GM23338 (cell line): ENCODE data around the gene TMEM147. TPM values are rescaled to one million over a fixed set of nuclear protein-coding genes. Genes with fewer than 3 reads are reported as not detected.

Source experiments
- ATAC-seq: fragments of 200-7000 bp; cut with Tn5 transposase; 3 replicates; pipeline ENCODE4 v1.9.1; 2020
- DNase-seq: peaks from one replicate; pipeline ENCODE4 v3.0.0-alpha.2; 2015; ENCODE audit warnings: low spot score
- H2AFZ ChIP-seq: fragments of 200-600 bp; sonication (generic); 2 replicates; pipeline ENCODE4 v1.8.0; 2016; ENCODE audit warnings: antibody characterized with exemption, mild to moderate bottlenecking, moderate library complexity
- H3F3A ChIP-seq: fragments of 200-600 bp; sonication (generic); replicated peaks from 2 replicates; pipeline ENCODE4 v1.8.0; 2017; ENCODE audit warnings: antibody characterized with exemption, mixed run types, low read depth
- H3K27ac ChIP-seq: fragments of 200-600 bp; sonication (generic); 2 replicates; pipeline ENCODE4 v1.6.1; 2016; ENCODE audit warnings: low read depth
- H3K27me3 ChIP-seq: fragments of 200-600 bp; sonication (generic); 2 replicates; pipeline ENCODE4 v1.8.0; 2016; ENCODE audit warnings: mild to moderate bottlenecking, mixed run types, moderate library complexity; ENCODE audit not compliant: insufficient read depth
- H3K36me3 ChIP-seq: fragments of 200-600 bp; sonication (generic); 2 replicates; pipeline ENCODE4 v1.8.0; 2016; ENCODE audit warnings: mild to moderate bottlenecking; ENCODE audit not compliant: insufficient read depth
- H3K4me1 ChIP-seq: fragments of 200-600 bp; sonication (generic); 2 replicates; pipeline ENCODE4 v1.8.0; 2016; ENCODE audit warnings: mild to moderate bottlenecking, moderate library complexity; ENCODE audit not compliant: insufficient read depth
- H3K4me2 ChIP-seq: fragments of 200-600 bp; sonication (generic); 2 replicates; pipeline ENCODE4 v1.7.1; 2017; ENCODE audit warnings: mixed run types
- H3K4me3 ChIP-seq: fragments of 200-600 bp; sonication (generic); 2 replicates; pipeline ENCODE4 v1.6.1; 2016; ENCODE audit warnings: mixed run types
- H3K79me2 ChIP-seq: fragments of 200-600 bp; sonication (generic); replicated peaks from 2 replicates; pipeline ENCODE4 v1.8.0; 2017; ENCODE audit warnings: mild to moderate bottlenecking; ENCODE audit not compliant: insufficient read depth
- H3K9me2 ChIP-seq: fragments of 200-600 bp; sonication (generic); 2 replicates; pipeline ENCODE4 v1.8.0; 2017; ENCODE audit not compliant: insufficient read depth
- H4K20me1 ChIP-seq: fragments of 200-600 bp; sonication (generic); replicated peaks from 2 replicates; pipeline ENCODE4 v1.8.0; 2017; ENCODE audit warnings: mild to moderate bottlenecking; ENCODE audit not compliant: insufficient read depth
- H3K27ac Mint-ChIP-seq: 2 replicates; pipeline ENCODE4 v1.8.0; 2020; ENCODE audit warnings: inconsistent platforms, mild to moderate bottlenecking, moderate library complexity, mixed read lengths
- H3K27me3 Mint-ChIP-seq: 3 replicates; pipeline ENCODE4 v1.8.0; 2022; ENCODE audit warnings: low read depth, mild to moderate bottlenecking, moderate library complexity, mixed read lengths, inconsistent platforms; ENCODE audit not compliant: insufficient read depth, poor library complexity
- H3K36me3 Mint-ChIP-seq: 3 replicates; pipeline ENCODE4 v1.8.0; 2021; ENCODE audit warnings: low read depth, mild to moderate bottlenecking, inconsistent platforms, moderate library complexity, mixed read lengths
- H3K4me1 Mint-ChIP-seq: 3 replicates; pipeline ENCODE4 v1.8.0; 2020; ENCODE audit warnings: mild to moderate bottlenecking, inconsistent platforms, mixed read lengths
- H3K4me3 Mint-ChIP-seq: 3 replicates; pipeline ENCODE4 v1.8.0; 2021; ENCODE audit warnings: moderate library complexity, mild to moderate bottlenecking, inconsistent platforms, mixed read lengths
- H3K9me3 Mint-ChIP-seq: 3 replicates; pipeline ENCODE4 v1.8.0; 2020; ENCODE audit warnings: moderate library complexity, mild to moderate bottlenecking, inconsistent platforms, mixed read lengths
- CREB1 ChIP-seq: fragments of 250-450 bp; sonication (Bioruptor Pico); IDR thresholded peaks from 2 replicates; pipeline ENCODE4 v1.5.0; 2020; ENCODE audit warnings: low read depth, mild to moderate bottlenecking, moderate library complexity
- CTCF ChIP-seq, 2 experiments: fragments of 200-600 bp in 1 of 2; sonication (generic) in 1 of 2; conservative IDR thresholded peaks; 2 replicates each; pipeline versions ENCODE4 v1.5.1 to v1.6.1; 2016 to 2017; ENCODE audit warnings: antibody characterized with exemption in 2 of 2, low read depth in 2 of 2, mild to moderate bottlenecking in 2 of 2, moderate library complexity in 1 of 2
- ETS1 ChIP-seq: IDR thresholded peaks from 2 replicates; pipeline ENCODE4 v1.6.1; 2016; ENCODE audit warnings: antibody characterized with exemption
- EZH2 ChIP-seq: fragments of 200-600 bp; sonication (generic); IDR thresholded peaks from one replicate; pipeline ENCODE4 v1.8.0; 2017; ENCODE audit warnings: antibody characterized with exemption, mild to moderate bottlenecking, low read depth; ENCODE audit not compliant: unreplicated experiment
- JUNB ChIP-seq: IDR thresholded peaks from one replicate; pipeline ENCODE4 v1.6.1; 2016; ENCODE audit warnings: antibody characterized with exemption; ENCODE audit not compliant: unreplicated experiment
- NANOG ChIP-seq: IDR thresholded peaks from 2 replicates; pipeline ENCODE4 v1.6.1; 2016; ENCODE audit warnings: antibody characterized with exemption, borderline replicate concordance
- POLR2AphosphoS5 ChIP-seq: IDR thresholded peaks from 2 replicates; pipeline ENCODE4 v1.6.1; 2016; ENCODE audit warnings: antibody characterized with exemption, low read depth
- REST ChIP-seq: IDR thresholded peaks from one replicate; pipeline ENCODE4 v1.6.1; 2018; ENCODE audit warnings: antibody characterized with exemption; ENCODE audit not compliant: unreplicated experiment
- ZNF331 ChIP-seq: fragments of 250-450 bp; sonication (Bioruptor Pico); IDR thresholded peaks from 2 replicates; pipeline ENCODE4 v1.5.0; 2020; ENCODE audit warnings: low read depth, mild to moderate bottlenecking, moderate library complexity
- ZNF462 ChIP-seq: fragments of 250-450 bp; sonication (Bioruptor Pico); IDR thresholded peaks from 2 replicates; pipeline ENCODE4 v1.5.0; 2020; ENCODE audit warnings: mild to moderate bottlenecking, moderate library complexity
- polyA plus RNA-seq: library from polyadenylated mRNA; unstranded; fragments of >200 nt; fragmentation: Nextera tagmentation; extraction: Ambion mirVana; gene quantifications from 2 replicates; pipeline ENCODE4 v1.2.1, GENCODE V29; 2016
- total RNA-seq: library from RNA; depleted of rRNA; stranded (reverse); fragments of >200 nt; shearing (Covaris generic); gene quantifications from 2 replicates; pipeline ENCODE4 v1.2.3, GENCODE V29; 2014

TMEM147 gene
- total and polyA plus RNA-seq, 2 experiments from 2014 or later, result 164 to 272 TPM

GRCh38 chr19:35562776-35563175, 17.4 kb downstream of the TMEM147 start:
- Mint-ChIP-seq H3K4me3 (peak overlapping the region; percentile 9; the same call in 1 of the 3 replicates), H3K27me3 (peaks cover 19% of the 10 kb centered on the region), H3K9me3 (no peaks in the 10 kb centered on the region; the same call in 2 of the 3 replicates), H3K4me1 (peaks cover 4% of the 10 kb centered on the region; the same call in 2 of the 3 replicates), H3K36me3 (no peaks in the 10 kb centered on the region; the same call in 2 of the 3 replicates), H3K27ac (no peak overlapping the region)
- H3K27me3 ChIP-seq, result peaks cover 10% of the 10 kb centered on the region
- H3K79me2 ChIP-seq, result no peaks in the 10 kb centered on the region
- no peaks in the 10 kb centered on the region for H3F3A ChIP-seq
- no peak overlapping the region for H2AFZ ChIP-seq
- TF ChIP-seq EZH2 (no peak), POLR2AphosphoS5 (no peak), ZNF462 (CRISPR knock-in tag) (no peak), REST (no peak), ETS1 (no peak), ZNF331 (CRISPR knock-in tag) (no peak), JUNB (no peak), CREB1 (CRISPR knock-in tag) (no peak), NANOG (no peak), CTCF (conservative IDR thresholded peaks at IDR 0.05; ENCODE audit: low read depth in 2 of 2) (no peak)
- no peak overlapping the region for H3K4me2 ChIP-seq
- H4K20me1 ChIP-seq, result no peaks in the 10 kb centered on the region
- no peaks in the 10 kb centered on the region for H3K9me2 ChIP-seq
- ATAC-seq (no peak), DNase-seq (peak; percentile 23)
- H3K4me1 ChIP-seq, result peaks cover 4% of the 10 kb centered on the region; the same call in 1 of the 2 replicates
- H3K36me3 ChIP-seq, result no peaks in the 10 kb centered on the region
- H3K27ac ChIP-seq, result no peak overlapping the region
- H3K4me3 ChIP-seq, result no peak overlapping the region
